EH (cell line): ENCODE results near the gene MON1B.
A peak's percentile ranks its signal among the peaks of the same experiment; 100 is the strongest.
"Not testable (repeated sequence)": the region's sequence is repeated elsewhere in the genome, so short reads cannot be mapped to it uniquely, and the experiment has no call there.

Source experiments
- DNase-seq: peaks from one replicate; pipeline ENCODE4 v3.0.0-alpha.2; 2015; ENCODE audit warnings: low read depth

The MON1B gene

GRCh38 chr16:77197747-77198146, 6.8 kb downstream of the MON1B start:
- no peak for DNase-seq

- DNase-seq: no peak
Observed at GRCh38 chr16:77199211-77199610, 8.2 kb downstream of the MON1B start, which contains the start of gene SYCE1L. Gene SYCE1L, plus strand, starts transcription at chr16:77199408. Its CDS starts 44 bp downstream, at chr16:77199452.

- no peak for DNase-seq
Observed at GRCh38 chr16:77206533-77206932, 15.5 kb downstream of the MON1B start.

GRCh38 chr16:77207030-77207429, 16.0 kb downstream of the MON1B start:
- no peak for DNase-seq

GRCh38 chr16:77208382-77208781, 17.4 kb downstream of the MON1B start:
- no peak for DNase-seq

GRCh38 chr16:77211880-77212740, 21.1 kb downstream of the MON1B start:
- peak; percentile 11 for DNase-seq

GRCh38 chr16:77212741-77213541, 22.0 kb downstream of the MON1B start:
- DNase-seq: peak; percentile 36

GRCh38 chr16:77213542-77214106, 22.6 kb downstream of the MON1B start:
- peak; percentile 96 for DNase-seq

- no peak for DNase-seq
Observed at GRCh38 chr16:77214411-77215138, 23.6 kb downstream of the MON1B start.

GRCh38 chr16:77219437-77219836, 28.4 kb downstream of the MON1B start:
- DNase-seq: no peak

GRCh38 chr16:77220427-77220826, 29.4 kb downstream of the MON1B start:
- DNase-seq: no peak

- DNase-seq: no peak
Observed at GRCh38 chr16:77221482-77221881, 30.5 kb downstream of the MON1B start.

GRCh38 chr16:77223184-77223583, 32.2 kb downstream of the MON1B start:
- no peak for DNase-seq

GRCh38 chr16:77225182-77225581, 34.2 kb downstream of the MON1B start:
- no peak for DNase-seq

GRCh38 chr16:77227745-77228144, 36.8 kb downstream of the MON1B start:
- no peak for DNase-seq

- DNase-seq: no peak
Observed at GRCh38 chr16:77231047-77231446, 40.1 kb downstream of the MON1B start.

GRCh38 chr16:77233799-77234519, 43.0 kb downstream of the MON1B start:
- DNase-seq: no peak

- peak; percentile 13 for DNase-seq
Observed at GRCh38 chr16:77234611-77235010, 43.6 kb downstream of the MON1B start.

- peak; percentile 81 for DNase-seq
Observed at GRCh38 chr16:77236063-77236511, 45.1 kb downstream of the MON1B start.

GRCh38 chr16:77238593-77238992, 47.6 kb downstream of the MON1B start:
- no peak for DNase-seq

GRCh38 chr16:77242471-77242870, 51.5 kb downstream of the MON1B start:
- not testable (repeated sequence) for DNase-seq
